Measurements from ENCODE around the gene KRT74.

The KRT74 gene

DNA sequence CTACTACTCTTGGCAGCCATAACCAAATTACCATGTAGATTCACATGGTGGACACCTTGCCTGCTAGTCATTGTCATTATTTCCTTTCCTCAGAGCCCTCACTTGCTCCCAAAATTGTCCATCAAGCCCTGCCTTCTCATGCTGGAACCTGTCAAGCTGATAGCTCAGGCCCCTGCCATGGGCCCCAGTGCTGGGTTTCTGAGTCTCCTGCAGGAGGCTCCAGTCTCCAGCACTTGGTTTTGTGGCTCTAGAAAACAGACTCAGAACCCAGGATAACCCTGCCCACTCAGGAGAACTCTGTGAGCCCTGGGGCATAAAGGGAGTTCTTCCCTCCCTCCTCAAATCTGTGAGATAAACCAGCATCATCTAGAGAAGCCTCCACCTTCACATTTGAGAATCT is 31.5 kb downstream of the KRT74 start:
- H3K36me3 ChIP-seq (ENCODE audit: control insufficient read depth, insufficient read depth, low read length) = no peaks in the 10 kb centered on the region
- no peaks in the 10 kb centered on the region for H3K9me3 ChIP-seq (ENCODE audit: control insufficient read depth, low read length)
- peaks cover 4% of the 10 kb centered on the region for H3K27me3 ChIP-seq (ENCODE audit: control insufficient read depth, insufficient read depth, low read length)
- no peak overlapping the region for H3K9ac ChIP-seq (ENCODE audit: low read length)
- H3K4me3 ChIP-seq (ENCODE audit: low read length) = no peak overlapping the region
- peaks cover 7% of the 10 kb centered on the region for H3K4me1 ChIP-seq (ENCODE audit: control insufficient read depth, insufficient read depth, low read length)

DNA sequence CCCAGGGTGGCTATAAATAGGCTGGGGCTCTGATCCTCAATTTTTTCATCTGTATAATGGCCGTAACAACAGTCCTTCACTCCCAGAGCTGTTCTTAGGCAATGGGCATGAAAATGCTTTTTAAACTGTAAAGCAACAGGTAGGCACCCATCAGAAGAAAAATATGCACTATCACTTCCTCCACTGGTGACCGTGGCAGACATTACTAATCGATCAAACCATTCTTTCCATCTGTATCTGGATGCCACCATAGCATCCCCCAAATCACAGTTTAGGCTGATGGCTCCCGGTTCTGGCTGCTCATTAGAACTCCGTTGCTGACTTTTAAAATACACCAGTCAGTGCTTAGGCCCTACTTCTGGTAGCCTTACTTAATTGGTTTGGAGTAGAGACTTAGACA is 31.9 kb downstream of the KRT74 start:
- no peaks in the 10 kb centered on the region for H3K36me3 ChIP-seq (ENCODE audit: control insufficient read depth, insufficient read depth, low read length)
- no peaks in the 10 kb centered on the region for H3K9me3 ChIP-seq (ENCODE audit: control insufficient read depth, low read length)
- no peak overlapping the region for H3K9ac ChIP-seq (ENCODE audit: low read length)
- H3K4me1 ChIP-seq (ENCODE audit: control insufficient read depth, insufficient read depth, low read length) = peaks cover 7% of the 10 kb centered on the region
- no peak overlapping the region for H3K4me3 ChIP-seq (ENCODE audit: low read length)
- H3K27me3 ChIP-seq (ENCODE audit: control insufficient read depth, insufficient read depth, low read length) = peaks cover 4% of the 10 kb centered on the region

DNA sequence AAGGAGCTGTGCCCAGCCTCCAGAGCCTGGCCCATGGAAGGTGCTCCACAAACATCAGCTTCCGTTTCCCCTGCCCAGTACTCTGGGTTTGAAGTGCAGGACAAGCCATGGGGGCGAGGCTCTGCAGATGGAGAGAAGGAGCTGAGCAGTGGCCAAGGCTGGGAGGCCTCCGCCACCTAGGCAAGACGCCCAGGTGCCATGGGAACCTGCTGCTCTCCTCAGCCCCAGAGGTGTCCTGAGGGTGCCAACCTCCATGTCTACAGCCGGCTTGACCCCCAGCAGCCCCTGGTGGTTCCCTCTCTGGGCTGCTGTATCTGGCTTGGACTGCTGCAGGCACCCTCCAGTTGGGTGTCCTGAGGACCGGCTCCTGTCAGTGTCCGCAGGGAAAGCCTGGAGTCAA is 33.1 kb downstream of the KRT74 start:
- peaks cover 4% of the 10 kb centered on the region for H3K27me3 ChIP-seq (ENCODE audit: control insufficient read depth, insufficient read depth, low read length)
- H3K36me3 ChIP-seq (ENCODE audit: control insufficient read depth, insufficient read depth, low read length) = no peaks in the 10 kb centered on the region
- H3K9me3 ChIP-seq (ENCODE audit: control insufficient read depth, low read length) = no peaks in the 10 kb centered on the region
- H3K4me1 ChIP-seq (ENCODE audit: control insufficient read depth, insufficient read depth, low read length) = peaks cover 7% of the 10 kb centered on the region
- H3K4me3 ChIP-seq (ENCODE audit: low read length) = no peak overlapping the region
- H3K9ac ChIP-seq (ENCODE audit: low read length) = no peak overlapping the region

DNA sequence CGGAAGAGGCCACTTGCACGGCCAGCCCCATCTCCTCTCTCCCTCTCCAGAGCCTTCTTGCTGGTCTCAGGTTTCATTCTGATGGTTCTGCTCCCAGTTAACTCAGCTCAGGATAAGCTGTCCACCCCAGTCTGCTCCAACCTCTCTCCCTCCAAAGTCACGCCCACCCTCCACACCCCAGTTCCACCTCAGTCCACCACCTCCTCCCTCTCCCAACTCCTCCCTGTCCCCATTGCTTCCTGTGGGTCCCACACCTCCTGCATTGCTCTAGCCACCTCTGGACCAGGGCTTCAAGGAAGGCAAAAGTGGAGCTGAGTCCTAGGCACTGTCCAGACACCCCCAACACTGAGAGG is 33.8 kb downstream of the KRT74 start:
- Histone ChIP-seq H3K36me3 (ENCODE audit: control insufficient read depth, insufficient read depth, low read length) (no peaks in the 10 kb centered on the region), H3K4me1 (ENCODE audit: control insufficient read depth, insufficient read depth, low read length) (peaks cover 7% of the 10 kb centered on the region), H3K9ac (ENCODE audit: low read length) (no peak overlapping the region), H3K4me3 (ENCODE audit: low read length) (no peak overlapping the region), H3K27me3 (ENCODE audit: control insufficient read depth, insufficient read depth, low read length) (no peaks in the 10 kb centered on the region), H3K9me3 (ENCODE audit: control insufficient read depth, low read length) (no peaks in the 10 kb centered on the region)

DNA sequence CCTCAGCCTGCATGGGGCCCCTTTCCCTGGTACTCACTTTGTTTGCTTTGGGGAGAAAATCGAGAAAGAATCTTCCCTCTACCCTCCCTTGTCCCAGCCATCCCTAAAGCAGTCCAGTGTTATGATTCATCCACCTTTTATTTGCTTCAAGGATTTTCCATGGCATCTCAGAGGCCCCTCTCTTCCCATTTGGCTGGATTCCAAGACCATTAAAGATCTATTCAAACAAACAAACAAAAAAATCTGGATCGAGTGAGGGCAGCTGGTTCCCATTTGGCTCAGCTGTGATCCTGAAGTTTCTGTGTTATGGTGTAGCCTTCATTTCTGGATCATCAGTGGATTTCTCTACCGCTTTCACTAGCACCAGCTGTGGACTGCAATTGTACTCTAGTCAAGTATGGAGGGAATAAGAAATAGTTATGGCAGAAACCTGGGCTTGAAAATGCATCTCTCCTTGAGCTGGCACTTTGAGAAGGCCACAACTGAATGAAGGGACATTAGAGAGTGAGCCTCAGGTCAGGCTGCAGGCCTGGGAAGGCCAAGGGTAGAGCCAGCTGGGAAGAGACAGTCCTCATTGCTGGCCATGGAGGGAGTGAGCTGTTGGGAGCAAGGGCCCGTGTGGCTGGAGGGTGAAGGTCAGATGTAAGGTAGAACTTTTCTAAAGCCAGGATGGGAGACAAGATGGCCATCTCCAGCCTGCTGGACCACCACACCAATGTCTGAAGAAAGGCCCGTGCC is 34.4 kb downstream of the KRT74 start:
- peaks cover 7% of the 10 kb centered on the region for H3K4me1 ChIP-seq (ENCODE audit: control insufficient read depth, insufficient read depth, low read length)
- no peak overlapping the region for H3K4me3 ChIP-seq (ENCODE audit: low read length)
- H3K9ac ChIP-seq (ENCODE audit: low read length) = no peak overlapping the region
- H3K9me3 ChIP-seq (ENCODE audit: control insufficient read depth, low read length) = no peaks in the 10 kb centered on the region
- no peaks in the 10 kb centered on the region for H3K36me3 ChIP-seq (ENCODE audit: control insufficient read depth, insufficient read depth, low read length)
- H3K27me3 ChIP-seq (ENCODE audit: control insufficient read depth, insufficient read depth, low read length) = no peaks in the 10 kb centered on the region

DNA sequence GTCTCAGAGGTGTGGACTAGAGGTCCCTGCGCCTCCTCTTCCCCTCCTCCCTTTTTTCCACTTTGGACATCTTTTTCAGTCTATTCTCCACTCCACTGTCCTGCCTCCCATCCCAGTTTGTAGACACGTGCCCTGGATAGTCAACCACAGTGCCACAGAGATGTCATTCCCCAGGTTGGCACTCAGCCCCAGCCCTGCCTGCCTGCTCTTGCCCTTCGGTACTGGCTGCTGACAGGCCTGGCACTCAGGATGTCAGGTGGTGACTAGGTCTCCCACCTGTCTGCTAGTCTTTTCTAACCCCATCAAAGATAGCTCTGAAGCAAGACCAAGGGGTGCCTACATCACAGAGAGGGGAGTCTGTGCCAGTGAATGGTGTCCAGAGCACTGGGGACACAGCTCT is 36.5 kb downstream of the KRT74 start:
- no peaks in the 10 kb centered on the region for H3K36me3 ChIP-seq (ENCODE audit: control insufficient read depth, insufficient read depth, low read length)
- no peak overlapping the region for H3K9ac ChIP-seq (ENCODE audit: low read length)
- H3K4me1 ChIP-seq (ENCODE audit: control insufficient read depth, insufficient read depth, low read length) = peaks cover 7% of the 10 kb centered on the region
- H3K27me3 ChIP-seq (ENCODE audit: control insufficient read depth, insufficient read depth, low read length) = no peaks in the 10 kb centered on the region
- H3K9me3 ChIP-seq (ENCODE audit: control insufficient read depth, low read length) = no peaks in the 10 kb centered on the region
- no peak overlapping the region for H3K4me3 ChIP-seq (ENCODE audit: low read length)

DNA sequence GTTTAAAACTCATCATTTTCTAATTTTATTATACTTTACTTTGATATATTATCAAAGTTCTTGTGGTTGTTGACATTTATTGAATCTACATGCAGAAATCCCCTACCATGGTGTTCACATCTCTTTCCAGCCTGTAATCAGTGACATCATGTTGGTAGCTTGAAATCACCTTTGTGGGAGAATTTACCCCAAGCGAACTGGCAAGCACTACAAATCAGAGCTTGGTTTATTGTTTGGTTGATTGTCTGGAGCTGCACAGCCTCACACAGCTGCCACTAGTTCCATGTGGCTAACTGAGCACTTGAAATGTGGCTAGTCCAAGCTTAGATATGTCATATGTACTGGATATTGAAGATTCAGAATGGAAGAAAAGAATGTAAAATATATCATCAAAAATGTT is 38.1 kb downstream of the KRT74 start:
- H3K4me3 ChIP-seq (ENCODE audit: low read length) = no peak overlapping the region
- H3K27me3 ChIP-seq (ENCODE audit: control insufficient read depth, insufficient read depth, low read length) = peaks cover 1% of the 10 kb centered on the region
- no peak overlapping the region for H3K9ac ChIP-seq (ENCODE audit: low read length)
- no peaks in the 10 kb centered on the region for H3K9me3 ChIP-seq (ENCODE audit: control insufficient read depth, low read length)
- peaks cover 7% of the 10 kb centered on the region for H3K4me1 ChIP-seq (ENCODE audit: control insufficient read depth, insufficient read depth, low read length)
- H3K36me3 ChIP-seq (ENCODE audit: control insufficient read depth, insufficient read depth, low read length) = no peaks in the 10 kb centered on the region

DNA sequence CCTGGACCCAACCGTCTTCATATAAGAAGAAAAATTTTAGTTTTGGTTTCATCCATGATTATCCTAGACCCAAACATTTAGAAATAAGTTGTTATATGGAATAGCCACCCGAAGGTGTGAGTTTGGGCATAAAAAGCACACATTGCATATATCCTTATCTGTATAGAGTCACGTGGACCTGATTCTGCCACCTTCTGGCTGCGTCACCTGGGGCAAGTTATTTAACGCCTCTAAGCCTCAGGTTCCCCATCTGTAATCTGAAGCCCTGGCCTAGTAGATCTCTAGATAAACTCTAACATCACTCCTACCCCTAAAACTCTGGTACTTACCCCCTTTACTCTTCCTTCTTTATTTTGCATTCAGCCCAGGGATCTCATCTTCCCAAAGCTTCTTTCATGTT is 39.2 kb downstream of the KRT74 start:
- Histone ChIP-seq H3K27me3 (ENCODE audit: control insufficient read depth, insufficient read depth, low read length) (peaks cover 10% of the 10 kb centered on the region), H3K9me3 (ENCODE audit: control insufficient read depth, low read length) (no peaks in the 10 kb centered on the region), H3K4me3 (ENCODE audit: low read length) (no peak overlapping the region), H3K9ac (ENCODE audit: low read length) (no peak overlapping the region), H3K4me1 (ENCODE audit: control insufficient read depth, insufficient read depth, low read length) (peaks cover 7% of the 10 kb centered on the region), H3K36me3 (ENCODE audit: control insufficient read depth, insufficient read depth, low read length) (no peaks in the 10 kb centered on the region)

DNA sequence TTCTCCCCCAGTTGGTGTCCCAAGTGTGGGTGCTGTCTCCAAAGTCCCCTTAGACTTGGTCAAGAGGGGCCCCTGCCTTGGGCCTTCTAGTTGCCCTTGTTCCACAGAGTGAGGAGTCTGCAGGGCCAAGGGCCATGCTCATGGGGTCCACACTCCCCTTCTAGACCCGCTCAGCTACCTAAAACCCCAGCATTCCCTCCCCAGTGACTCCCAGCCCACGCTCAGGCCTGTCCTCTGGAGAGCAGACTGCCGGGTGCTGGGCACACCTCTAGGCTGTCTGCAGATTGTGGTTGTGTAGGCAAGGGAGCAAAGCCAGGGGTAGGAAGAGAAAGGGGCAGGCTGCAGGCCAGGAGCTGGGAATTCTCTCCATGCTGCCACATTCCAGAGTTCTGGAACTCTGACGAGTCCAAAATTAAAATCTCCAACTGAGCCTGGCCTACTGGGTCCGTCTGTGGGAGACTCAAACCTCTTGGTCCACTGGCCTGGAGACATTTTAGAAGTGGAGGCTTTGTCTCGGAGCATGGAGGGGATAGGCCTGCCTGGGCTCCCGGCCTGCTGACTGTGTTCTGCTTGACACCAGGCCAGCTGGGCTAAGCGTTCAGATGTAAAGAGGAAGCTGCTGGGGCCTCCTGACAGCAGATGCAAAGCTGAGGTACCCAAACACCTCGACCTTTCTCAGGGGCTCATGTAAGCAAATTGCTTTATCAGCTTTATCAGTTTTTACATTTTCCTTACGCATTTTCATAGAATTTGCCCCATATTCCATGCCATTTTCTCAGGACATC is 39.8 kb downstream of the KRT74 start:
- Histone ChIP-seq H3K36me3 (ENCODE audit: control insufficient read depth, insufficient read depth, low read length) (no peaks in the 10 kb centered on the region), H3K4me3 (ENCODE audit: low read length) (no peak overlapping the region), H3K9ac (ENCODE audit: low read length) (no peak overlapping the region), H3K27me3 (ENCODE audit: control insufficient read depth, insufficient read depth, low read length) (peaks cover 10% of the 10 kb centered on the region), H3K9me3 (ENCODE audit: control insufficient read depth, low read length) (no peaks in the 10 kb centered on the region), H3K4me1 (ENCODE audit: control insufficient read depth, insufficient read depth, low read length) (peaks cover 3% of the 10 kb centered on the region)

DNA sequence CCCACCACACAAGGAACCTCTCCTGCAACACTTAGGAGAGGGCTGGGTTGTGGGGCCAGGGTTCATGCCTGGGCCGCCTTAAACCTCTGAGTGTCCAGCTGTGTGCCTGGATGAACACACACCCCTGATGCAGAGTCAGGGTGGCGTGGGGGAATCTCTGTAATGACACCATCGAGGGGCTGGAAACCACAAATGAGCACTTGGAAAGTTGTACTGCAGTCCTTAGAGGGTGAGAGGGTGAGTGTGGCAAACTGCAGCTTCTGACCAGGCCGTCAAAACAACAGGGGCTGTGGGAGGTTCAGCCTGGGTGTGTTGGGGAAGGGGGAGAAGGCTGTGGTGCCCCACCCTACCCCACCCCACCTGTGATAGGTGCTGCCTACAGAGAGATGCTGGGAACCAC is 41.0 kb downstream of the KRT74 start:
- Histone ChIP-seq H3K4me3 (ENCODE audit: low read length) (no peak overlapping the region), H3K36me3 (ENCODE audit: control insufficient read depth, insufficient read depth, low read length) (no peaks in the 10 kb centered on the region)

DNA sequence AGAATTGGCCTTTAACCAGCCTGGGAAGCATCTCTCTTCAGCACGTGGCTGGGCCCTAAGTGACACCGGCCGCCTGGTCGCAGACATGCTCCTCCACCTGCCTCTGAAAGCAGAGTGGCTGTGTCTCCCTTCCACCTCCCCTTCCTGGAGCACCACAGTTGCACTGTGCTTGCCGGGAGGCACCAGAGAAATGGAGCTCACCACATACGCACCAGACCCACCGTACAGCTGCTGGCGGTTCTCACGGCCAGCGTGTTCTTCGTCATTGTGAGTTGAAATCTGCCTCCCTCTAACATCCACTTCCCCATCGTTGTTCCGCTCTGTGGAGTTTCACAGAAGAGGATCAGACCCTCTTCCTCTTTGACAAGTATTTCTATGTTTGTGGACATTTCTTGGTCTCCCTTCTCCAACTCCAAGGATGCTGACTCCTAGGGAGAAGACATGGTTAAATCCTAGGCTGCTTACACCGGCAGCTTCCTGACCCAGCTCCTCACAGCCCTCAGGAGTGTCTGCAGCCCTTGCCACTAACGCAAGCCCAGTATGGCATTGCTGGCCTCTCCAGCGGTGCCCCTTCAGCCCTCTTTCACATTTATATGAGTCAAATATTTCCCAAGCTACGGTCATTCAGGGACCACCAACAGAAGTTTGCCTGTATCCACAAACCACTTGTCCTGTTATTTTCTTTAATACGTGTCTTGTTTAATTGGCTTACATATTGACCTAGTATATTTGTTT is 41.9 kb downstream of the KRT74 start:
- Histone ChIP-seq H3K27me3 (ENCODE audit: control insufficient read depth, insufficient read depth, low read length) (peaks cover 10% of the 10 kb centered on the region), H3K4me3 (ENCODE audit: low read length) (no peak overlapping the region), H3K36me3 (ENCODE audit: control insufficient read depth, insufficient read depth, low read length) (no peaks in the 10 kb centered on the region), H3K9me3 (ENCODE audit: control insufficient read depth, low read length) (no peaks in the 10 kb centered on the region), H3K4me1 (ENCODE audit: control insufficient read depth, insufficient read depth, low read length) (no peaks in the 10 kb centered on the region), H3K9ac (ENCODE audit: low read length) (no peak overlapping the region)

More for the DNA sequence above, 41.0 kb downstream of the KRT74 start:
- H3K9me3 ChIP-seq (ENCODE audit: control insufficient read depth, low read length) = no peaks in the 10 kb centered on the region
- H3K9ac ChIP-seq (ENCODE audit: low read length) = no peak overlapping the region
- peaks cover 10% of the 10 kb centered on the region for H3K27me3 ChIP-seq (ENCODE audit: control insufficient read depth, insufficient read depth, low read length)
- H3K4me1 ChIP-seq (ENCODE audit: control insufficient read depth, insufficient read depth, low read length) = no peaks in the 10 kb centered on the region

DNA sequence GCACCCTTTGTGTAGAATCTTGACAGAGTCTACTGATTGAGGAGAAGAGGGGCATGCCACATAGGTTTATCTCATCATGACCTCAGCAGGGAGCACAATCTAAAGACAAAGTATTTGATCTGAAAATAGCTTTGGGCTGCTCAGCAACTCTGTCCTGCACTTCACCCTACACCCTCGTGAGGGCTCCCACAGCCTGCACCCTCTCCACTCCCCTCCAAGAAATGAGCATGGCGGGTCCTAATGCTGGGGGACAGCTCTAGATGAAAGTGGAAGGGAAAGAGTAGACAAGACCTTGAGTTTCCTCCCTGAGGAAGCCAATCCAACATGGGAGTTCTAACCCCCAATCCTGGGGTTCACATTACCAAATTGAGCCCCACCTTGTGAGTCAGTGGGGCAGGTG is 42.7 kb downstream of the KRT74 start:
- Histone ChIP-seq H3K36me3 (ENCODE audit: control insufficient read depth, insufficient read depth, low read length) (no peaks in the 10 kb centered on the region), H3K4me3 (ENCODE audit: low read length) (no peak overlapping the region), H3K4me1 (ENCODE audit: control insufficient read depth, insufficient read depth, low read length) (no peaks in the 10 kb centered on the region), H3K9me3 (ENCODE audit: control insufficient read depth, low read length) (no peaks in the 10 kb centered on the region), H3K9ac (ENCODE audit: low read length) (no peak overlapping the region), H3K27me3 (ENCODE audit: control insufficient read depth, insufficient read depth, low read length) (peaks cover 10% of the 10 kb centered on the region)

All from mucosa of stomach (tissue), 1 donor.